H54 (cell line): ENCODE data around the gene SDF2L1.
"Not testable (repeated sequence)": the region's sequence is repeated elsewhere in the genome, so short reads cannot be mapped to it uniquely, and the experiment has no call there.

Experiments
- DNase-seq: peaks from one replicate; pipeline ENCODE4 v3.0.0; 2011; ENCODE audit warnings: low spot score, mixed read lengths; ENCODE audit not compliant: insufficient read length
- FAIRE-seq: peaks from 3 replicates; lab custom pipeline; 2011; peaks lifted over from hg19 to GRCh38; lab: Jason Lieb, UNC
- POLR2A ChIP-seq: IDR thresholded peaks from 2 replicates; pipeline ENCODE4 v1.6.1; 2011; ENCODE audit warnings: low read depth, mild to moderate bottlenecking, low read length

Gene SDF2L1

DNA sequence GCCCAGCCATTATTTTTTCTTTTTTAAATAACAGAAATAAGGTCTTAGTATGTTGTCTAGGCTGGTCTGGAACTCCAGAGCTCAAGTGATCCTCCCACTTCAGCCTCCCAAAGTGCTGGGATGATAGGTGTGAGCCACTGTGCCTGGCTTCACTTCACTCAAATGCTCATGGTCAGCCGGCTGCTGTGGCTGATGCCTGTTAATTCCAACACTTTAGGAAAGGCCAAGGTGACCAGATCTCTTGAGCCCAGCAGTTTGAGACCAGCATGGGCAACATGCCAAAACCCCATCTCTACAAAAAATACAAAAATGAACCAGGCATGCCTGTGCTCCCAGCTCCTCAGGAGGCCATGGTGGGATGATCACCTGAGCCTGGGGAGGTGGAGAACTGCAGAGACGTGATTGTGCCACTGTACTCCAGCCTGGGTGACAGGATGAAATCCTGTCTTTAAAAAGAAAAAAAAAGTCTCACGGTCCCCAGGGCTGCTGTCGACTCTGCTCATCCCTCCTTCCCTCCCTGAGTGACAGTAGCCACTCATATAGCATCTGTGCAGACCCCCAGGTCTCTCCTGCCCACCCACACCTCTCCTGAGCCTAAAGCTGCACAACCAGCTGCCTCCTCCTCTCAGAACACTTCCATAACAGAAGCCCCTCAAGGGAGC, 15.9 kb upstream of the SDF2L1 start:
- FAIRE-seq, result no peak
- no peak for TF ChIP-seq POLR2A
- no peak for DNase-seq

DNA sequence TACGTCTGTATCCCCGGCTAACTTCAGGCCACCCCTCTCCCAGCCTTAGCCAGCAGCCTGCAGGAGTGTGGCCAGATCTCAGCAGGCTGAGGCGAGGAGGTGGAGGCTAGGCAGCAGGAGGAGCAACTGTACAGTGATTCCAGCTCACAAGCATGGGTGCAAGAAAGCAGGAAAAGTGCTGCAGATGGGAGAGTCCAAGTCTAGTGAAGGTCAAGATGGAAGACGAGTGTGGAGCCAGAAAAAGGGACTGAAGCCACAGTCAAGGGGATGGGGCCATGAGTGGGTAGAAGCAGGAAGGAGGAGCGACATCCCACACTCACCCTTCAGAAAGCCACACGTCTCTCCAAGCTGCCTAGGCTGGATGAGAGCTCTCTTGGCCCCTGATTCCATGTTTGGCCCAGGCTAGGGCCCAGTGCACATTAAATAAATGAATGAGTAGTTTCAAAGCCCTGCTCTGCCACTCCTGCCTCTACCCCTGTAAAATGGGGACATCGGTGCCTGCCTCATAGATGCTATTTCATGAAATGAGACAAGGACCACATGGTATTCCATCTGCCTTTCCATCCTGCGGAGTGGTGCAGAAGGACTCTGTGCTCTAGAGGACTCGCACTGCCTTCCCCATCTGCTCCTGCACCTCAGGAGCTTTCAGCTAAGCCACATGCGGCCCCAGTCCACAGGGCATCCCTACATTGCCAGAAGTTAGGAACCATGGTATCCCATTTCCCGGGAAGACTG, 15.2 kb upstream of the SDF2L1 start:
- FAIRE-seq (no peak), DNase-seq (no peak)
- TF ChIP-seq POLR2A, result no peak

DNA sequence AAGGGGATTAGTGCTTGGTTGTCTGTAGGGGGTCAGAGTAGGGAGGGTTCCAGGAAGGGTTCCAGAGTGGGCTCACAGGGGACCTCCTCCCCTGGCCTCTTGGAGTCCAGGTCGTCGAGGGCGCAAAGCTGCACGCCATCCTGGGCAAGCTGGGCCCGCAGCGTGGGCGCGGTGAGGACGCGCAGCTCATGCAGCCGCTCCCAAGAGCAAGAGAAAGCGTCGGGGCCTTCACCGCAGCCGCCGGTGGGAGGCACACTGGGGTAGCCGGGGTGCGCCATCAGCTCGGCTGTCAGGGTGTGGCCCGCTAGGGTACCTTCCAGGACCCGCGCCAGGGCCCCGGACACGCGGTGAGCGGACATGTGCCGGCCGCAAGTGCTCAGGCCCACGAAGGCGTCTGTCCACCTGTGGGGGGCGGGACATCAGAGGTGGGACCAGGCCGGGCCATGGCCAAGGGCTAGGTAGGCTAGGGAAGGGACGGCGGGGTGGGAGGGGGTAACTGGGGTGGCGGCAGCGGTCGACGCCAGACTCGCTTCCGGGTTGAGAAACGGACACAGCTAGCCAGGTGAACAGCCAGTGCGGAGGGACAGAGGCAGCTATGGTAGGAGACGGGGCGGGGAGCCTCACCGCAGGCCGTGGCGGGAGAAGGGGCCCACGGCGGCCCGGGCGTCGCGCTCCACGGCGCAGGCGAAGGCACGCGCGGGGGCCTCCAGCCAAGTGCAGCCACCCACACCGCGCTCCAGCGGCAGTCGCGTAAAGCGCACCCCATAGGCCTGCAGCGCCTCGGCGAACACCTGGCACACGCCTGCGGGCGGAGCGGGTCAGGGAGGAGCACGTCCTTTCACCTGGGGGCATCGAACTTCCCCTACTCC, 13.5 kb upstream of the SDF2L1 start:
- DNase-seq, result no peak
- TF ChIP-seq POLR2A, result no peak
- no peak for FAIRE-seq

DNA sequence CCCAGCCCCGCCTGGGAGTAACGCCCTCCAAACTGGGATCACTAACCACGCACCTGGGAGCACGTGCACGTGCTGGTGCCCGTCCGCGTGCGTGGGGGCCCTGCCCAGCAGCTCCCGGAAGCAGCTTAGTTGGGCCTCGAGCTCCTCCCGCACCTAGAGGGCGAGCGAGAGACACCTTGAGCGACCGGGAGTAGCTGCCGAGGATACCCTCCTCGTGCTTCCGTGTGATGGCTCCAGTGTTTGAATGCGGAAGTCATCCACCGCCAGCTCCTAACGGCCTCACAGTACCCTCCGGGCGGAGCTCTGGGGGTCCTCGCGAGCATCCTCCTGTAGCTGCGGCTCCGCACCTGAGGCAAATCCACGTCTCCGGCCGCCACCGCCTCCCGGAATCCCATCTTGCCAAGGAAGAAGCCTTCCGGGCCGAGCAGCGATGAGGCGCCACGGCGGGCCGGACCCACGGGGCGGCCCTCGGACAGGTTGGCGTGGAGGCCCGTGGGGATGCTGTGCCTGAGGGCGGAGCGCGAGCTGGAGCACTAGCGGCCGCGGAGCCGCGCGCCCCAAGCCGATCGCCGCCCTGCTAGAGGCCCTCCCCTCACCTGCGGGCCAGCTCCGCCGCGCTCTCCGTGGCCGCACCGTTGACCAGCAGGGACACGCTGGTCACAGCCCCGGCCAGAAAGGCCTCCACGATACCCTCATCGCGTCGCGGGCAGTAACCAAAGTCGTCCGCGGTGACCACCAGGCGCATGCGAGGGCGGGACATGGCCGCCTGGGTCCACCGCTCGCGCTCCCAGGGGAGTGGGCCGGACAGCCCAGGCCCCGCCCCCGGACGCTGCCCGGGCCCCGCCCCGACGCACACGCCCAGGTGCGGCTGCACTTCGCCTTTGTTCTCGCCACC, 12.6 kb upstream of the SDF2L1 start, which contains the start of gene YDJC:
YDJC (minus strand) TSS at position 768 of the 895 bp plus-strand sequence; CDS start at position 760, 8 bp downstream.
- FAIRE-seq (no peak), DNase-seq (peak; percentile 77)
- peak; percentile 74 for TF ChIP-seq POLR2A

DNA sequence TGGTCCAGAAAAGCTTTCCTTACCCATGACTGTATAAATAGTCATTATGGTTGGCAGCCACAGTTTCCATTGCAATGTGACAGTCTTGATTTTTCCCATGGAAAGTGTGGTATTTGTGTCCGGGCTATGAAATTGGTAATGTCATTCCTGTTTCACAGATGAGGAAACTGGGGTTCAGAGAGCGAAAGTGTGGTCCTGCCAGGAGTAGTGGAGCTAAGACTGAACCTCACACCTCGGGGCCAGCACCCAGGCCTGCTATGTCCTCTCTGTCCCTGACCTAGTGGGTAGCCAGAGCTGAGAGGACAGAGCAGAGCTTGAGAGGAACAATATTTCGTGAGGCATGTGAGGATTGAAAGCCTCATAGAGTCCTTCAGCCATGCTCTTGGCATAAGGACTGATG, 11.1 kb upstream of the SDF2L1 start:
- FAIRE-seq (no peak), DNase-seq (no peak)
- no peak for TF ChIP-seq POLR2A

DNA sequence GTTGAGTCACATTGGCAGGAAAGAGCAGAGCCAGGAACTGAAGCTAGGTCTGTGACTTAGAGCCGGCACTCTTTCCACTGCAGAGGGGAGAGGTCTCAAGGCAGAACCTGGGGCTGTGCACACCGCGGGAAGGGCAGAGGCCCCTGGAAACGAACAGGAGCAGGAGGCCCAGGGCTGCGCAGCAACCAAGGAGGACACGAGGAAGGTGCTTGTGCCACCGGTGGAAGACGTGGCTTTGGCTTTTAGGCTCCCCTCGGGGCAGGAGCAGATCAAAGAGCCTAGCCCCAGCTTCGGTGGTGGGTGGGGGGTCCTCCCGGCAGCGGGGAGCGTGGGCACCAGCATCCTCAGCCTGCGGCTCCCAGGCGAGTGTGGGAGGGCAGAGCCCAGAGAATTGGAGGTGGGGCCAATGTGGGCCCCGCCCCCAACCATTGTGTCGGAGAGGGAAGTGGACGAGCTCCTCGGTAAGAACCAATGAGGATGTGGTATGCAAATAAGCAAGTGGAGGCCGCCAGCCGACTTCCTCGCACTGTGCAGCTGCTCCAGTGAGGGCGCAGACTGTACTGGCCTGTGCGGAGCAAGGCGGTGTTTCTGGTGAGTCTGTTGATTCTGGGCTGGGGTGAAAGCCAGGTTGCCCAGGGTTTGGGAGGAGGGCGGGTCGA, 9.7 kb upstream of the SDF2L1 start, which contains the start of gene CCDC116:
CCDC116 (plus strand) TSS at position 524 of the 659 bp plus-strand sequence. CDS start 422 bp downstream, outside the sequence.
- FAIRE-seq (no peak), DNase-seq (no peak)
- no peak for TF ChIP-seq POLR2A

DNA sequence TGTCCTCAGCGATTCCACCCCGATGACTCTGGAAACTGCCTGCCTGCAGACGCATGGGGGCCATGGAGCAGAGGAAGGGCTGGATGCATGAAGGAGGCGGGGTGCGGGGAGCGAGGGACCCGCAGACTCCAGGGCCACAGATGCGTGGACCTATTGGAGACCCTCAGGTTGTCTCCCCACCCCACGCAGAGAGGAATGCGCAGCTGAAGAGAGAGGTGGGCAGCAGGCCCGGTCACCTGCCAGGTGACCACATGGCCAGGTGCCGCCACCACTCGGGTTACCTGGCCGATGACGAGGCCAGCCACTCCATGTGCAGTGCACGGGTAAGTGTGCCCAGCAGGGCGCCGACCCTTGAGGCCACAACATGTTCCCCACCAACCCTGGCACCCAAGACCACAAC, 9.2 kb upstream of the SDF2L1 start:
- no peak for DNase-seq
- FAIRE-seq, result no peak
- no peak for TF ChIP-seq POLR2A

DNA sequence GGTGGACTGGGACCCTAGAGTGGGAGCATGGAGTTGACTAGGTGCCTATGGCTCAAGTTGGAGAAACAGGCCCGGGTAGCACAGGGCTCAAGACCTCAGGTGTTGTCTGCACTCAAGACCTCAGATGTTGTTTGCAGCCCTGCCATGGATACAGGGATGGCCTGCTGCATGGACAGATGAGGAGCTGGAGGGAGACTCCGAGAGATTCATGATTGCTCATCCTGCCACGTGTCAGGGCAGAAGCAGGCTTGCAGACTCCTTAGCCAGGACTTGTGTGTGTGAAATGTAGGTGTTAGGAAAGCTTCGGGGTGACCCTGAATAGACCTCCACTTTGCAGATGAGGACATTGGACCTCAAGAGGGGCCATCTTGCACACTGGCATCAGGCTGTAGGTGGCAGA, 8.6 kb upstream of the SDF2L1 start:
- FAIRE-seq, result no peak
- TF ChIP-seq POLR2A, result no peak

DNA sequence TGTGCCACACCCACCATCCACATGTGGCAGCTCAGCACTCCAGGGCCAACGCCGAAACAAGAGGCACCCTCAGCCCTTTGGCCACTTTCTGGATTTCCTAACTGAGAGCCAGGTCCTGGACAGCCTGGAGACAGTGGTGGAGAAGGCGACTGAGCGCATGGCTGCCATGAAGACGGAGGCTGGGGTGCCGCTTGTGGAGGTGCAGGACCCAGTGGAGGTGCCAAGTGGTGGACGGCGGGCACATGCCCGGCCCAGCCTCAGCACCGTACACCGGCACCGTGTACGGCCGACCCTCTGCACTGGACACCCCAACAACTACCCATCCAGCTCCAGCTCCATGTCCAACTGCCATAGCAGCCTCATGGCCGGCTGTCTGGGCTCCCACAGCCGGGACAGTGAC, 8.0 kb upstream of the SDF2L1 start:
- no peak for TF ChIP-seq POLR2A
- FAIRE-seq, result no peak
- DNase-seq, result no peak

More for the DNA sequence above, 8.6 kb upstream of the SDF2L1 start:
- no peak for DNase-seq

DNA sequence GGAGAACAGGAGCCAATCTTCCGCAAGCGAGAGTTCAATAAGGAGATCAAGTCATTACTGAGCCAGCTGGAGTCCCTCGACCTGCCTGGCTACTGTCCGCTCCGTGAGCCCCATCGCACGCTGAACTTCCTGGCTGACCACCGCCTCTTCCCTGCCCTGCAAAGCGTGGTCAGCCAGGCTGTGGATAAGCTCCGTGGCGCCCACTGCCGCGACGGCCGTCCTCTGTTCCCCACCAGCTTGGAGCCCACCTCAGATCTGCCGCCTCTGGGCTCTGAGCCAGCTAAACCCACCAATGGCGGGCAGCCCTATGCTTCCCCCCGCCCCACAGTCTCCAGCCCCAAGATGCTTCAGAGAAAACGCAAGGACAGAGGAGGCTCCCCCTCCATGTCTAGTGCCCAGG, 7.3 kb upstream of the SDF2L1 start:
- DNase-seq, result no peak
- TF ChIP-seq POLR2A, result no peak
- no peak for FAIRE-seq

DNA sequence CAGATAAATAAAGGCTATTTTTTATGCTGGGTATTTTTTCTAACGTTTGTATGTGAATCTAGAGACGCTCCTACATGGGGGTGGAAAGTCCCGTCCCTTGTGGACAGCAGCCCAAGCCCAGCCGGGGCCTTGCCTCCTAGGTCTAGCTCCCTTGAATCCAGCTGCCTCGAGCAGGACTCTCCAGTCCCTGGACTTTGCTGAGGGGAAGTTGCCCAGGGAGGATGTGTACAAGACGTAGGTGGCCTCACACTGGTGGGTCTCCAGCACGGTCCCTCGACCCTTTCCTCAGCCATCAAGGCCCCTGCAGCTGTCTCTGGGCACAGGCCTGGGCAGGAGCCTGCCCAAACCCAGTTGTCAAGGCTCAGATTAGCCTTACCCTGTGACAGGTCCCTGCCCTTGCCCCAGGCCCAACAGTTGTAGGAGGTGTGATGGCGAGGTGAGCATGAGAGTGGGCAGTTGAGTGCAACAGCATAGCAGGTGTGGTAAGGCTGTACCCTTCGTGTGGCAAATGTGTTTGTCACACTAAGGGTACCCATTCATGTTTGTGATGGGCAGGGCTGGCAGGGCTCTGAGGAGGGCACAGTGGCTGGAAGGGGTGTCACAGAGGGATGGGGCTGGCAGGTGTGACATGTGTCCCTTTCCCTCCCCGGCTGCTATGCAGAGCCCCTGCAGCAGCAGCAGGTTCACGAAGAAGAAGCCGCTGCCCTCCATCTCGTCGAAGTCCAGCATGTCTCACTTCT, 6.2 kb upstream of the SDF2L1 start:
- no peak for TF ChIP-seq POLR2A
- no peak for FAIRE-seq
- no peak for DNase-seq

DNA sequence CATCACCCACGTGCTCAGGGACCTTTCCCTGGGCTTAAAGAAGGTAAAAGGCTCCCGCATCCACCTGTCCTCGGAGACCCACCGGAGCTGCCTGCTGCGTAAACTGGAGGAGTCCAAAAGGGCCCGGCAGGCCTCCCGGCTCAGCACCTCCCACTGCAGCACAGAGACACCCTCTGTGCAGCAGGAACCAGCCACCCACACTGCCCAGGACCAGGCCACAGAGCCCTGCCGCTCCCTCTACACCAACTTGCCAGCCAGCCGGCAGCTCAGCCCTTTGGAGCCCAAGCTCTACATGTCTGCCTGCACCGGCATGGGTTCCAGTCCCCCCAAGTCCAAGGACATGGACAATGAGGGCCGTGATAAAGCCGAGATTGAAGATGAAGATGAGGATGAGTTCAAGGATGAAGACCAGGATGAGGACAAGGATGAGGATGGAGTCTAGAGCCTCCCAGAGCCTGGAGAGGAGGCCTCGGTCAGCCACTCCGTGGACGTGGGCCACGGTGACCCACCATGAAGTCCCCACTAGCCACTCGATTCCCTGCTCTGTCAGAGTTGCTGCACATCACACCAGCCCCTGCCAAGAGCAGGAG, 5.4 kb upstream of the SDF2L1 start:
- DNase-seq (no peak), FAIRE-seq (no peak)
- TF ChIP-seq POLR2A, result no peak

DNA sequence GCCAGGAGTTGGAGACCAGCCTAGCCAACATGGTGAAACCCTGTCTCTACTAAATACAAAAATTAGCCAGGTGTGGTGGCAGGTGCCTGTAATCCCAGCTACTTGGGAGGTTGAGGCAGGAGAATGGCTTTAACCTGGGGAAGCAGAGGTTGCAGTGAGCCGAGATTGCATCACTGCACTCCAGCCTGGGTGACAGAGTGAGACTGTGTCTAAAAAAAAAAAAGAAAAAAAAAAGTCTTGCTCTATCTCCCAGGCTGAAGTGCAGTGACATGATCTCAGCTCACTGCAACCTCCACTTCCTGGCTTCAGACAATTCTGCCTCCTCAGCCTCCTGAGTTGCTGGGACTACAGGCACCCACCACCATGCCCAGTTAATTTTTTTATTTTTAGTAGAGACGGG, 4.7 kb upstream of the SDF2L1 start:
- FAIRE-seq, DNase-seq: not testable (repeated sequence)
